Fibroblast of the aortic adventitia (primary cell): ENCODE measurements around the gene ATP2C2. TPM values are rescaled to one million over a fixed set of nuclear protein-coding genes. Genes with fewer than 3 reads are reported as not detected.
"Not testable (repeated sequence)": the region's sequence is repeated elsewhere in the genome, so short reads cannot be mapped to it uniquely, and the experiment has no call there.

Source experiments
- DNase-seq: peaks from one replicate; pipeline ENCODE4 v3.0.0-alpha.2; 2010; ENCODE audit warnings: low read depth
- H3K4me3 ChIP-seq: 2 replicates; pipeline ENCODE4 v1.5.1; 2011; ENCODE audit warnings: low read depth, mild to moderate bottlenecking, control low read depth, low read length, moderate library complexity
- total RNA-seq: library from RNA; depleted of rRNA; stranded (reverse); fragments of >200 nt; gene quantifications from 2 replicates; pipeline ENCODE4 v1.2.3, GENCODE V29; 2012; ENCODE audit warnings: low replicate concordance
- TF ChIP-seq, protein P1 (sequence below): IDR thresholded peaks from 2 replicates; pipeline ENCODE4 v1.5.1; 2011; ENCODE audit warnings: mild to moderate bottlenecking, low read length, control low read depth, inconsistent platforms; ENCODE audit not compliant: insufficient read depth

ATP2C2 gene
- total RNA-seq, 1 donor: not detected

GRCh38 chr16:84390131-84390785 lies 21.9 kb downstream of the ATP2C2 start:
- no peak for DNase-seq
- no peak overlapping the region for H3K4me3 ChIP-seq
- TF ChIP-seq, protein P1, sequence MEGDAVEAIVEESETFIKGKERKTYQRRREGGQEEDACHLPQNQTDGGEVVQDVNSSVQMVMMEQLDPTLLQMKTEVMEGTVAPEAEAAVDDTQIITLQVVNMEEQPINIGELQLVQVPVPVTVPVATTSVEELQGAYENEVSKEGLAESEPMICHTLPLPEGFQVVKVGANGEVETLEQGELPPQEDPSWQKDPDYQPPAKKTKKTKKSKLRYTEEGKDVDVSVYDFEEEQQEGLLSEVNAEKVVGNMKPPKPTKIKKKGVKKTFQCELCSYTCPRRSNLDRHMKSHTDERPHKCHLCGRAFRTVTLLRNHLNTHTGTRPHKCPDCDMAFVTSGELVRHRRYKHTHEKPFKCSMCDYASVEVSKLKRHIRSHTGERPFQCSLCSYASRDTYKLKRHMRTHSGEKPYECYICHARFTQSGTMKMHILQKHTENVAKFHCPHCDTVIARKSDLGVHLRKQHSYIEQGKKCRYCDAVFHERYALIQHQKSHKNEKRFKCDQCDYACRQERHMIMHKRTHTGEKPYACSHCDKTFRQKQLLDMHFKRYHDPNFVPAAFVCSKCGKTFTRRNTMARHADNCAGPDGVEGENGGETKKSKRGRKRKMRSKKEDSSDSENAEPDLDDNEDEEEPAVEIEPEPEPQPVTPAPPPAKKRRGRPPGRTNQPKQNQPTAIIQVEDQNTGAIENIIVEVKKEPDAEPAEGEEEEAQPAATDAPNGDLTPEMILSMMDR: no peak

- DNase-seq: peak; percentile 26
- H3K4me3 ChIP-seq: no peak overlapping the region
- TF ChIP-seq, protein P1: no peak
Observed at GRCh38 chr16:84391151-84392030, 23.1 kb downstream of the ATP2C2 start.

DNA sequence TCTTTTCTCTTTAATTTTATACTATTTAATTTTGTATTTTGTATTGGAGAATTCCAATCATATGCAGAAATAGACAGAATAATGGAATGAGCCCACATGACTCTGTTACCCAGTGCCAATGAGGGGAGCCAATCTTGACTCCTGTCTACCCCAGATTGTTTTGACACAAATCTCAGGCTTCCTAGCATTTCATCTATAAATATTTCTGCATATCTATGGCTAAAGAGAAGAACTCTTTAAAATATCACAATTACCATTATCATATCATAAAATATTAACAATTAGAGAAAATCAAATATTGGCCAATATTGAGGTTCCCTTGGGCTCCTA lies 23.7 kb downstream of the ATP2C2 start:
- DNase-seq: no peak
- H3K4me3 ChIP-seq: no peak overlapping the region

DNA sequence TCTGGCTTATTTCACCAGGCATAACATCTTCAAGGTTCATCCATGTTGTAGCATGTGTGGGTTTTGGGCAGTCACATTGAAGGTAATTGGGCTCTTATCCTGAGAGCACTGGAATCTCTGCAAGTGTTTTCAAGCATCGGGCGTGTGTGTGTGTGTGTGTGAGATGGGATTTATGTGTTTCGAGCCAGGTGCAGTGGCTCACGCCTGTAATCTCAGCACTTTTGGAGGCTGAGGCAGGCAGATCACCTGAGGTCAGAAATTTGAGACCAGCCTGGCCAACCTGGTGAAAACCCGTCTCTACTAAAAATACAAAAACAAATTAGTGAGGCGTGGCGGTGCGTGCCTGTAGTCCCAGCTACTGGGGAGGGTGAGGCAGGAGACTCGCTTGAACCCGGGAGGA lies 27.7 kb downstream of the ATP2C2 start:
- not testable (repeated sequence) for DNase-seq, H3K4me3 ChIP-seq

More for the DNA sequence above, 23.7 kb downstream of the ATP2C2 start:
- TF ChIP-seq, protein P1: no peak

DNA sequence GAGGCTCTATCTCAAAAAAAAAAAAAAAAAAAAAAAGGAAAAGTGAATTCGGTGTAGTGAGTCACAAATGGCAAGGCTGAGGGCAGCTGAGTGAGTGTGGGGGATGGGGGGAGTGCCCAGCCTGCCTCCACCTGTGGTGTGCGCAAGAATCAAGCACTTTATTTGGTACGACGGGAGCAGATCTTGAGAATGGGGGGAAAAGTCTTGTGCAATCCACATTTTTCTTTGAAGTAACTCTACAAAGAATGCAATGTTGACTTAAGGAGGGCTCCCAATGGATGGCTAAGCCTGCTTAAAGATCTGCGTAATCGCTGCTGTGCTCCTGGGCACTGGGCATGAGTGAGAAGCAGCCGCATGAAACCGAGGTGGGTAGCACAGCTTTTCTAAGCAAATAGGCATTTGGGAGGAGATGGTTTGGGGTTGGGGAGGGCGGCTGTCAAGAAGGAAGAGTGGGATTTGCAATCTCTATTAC lies 28.2 kb downstream of the ATP2C2 start:
- TF ChIP-seq, protein P1: no peak
- no peak overlapping the region for H3K4me3 ChIP-seq
- DNase-seq: peak; percentile 14

DNA sequence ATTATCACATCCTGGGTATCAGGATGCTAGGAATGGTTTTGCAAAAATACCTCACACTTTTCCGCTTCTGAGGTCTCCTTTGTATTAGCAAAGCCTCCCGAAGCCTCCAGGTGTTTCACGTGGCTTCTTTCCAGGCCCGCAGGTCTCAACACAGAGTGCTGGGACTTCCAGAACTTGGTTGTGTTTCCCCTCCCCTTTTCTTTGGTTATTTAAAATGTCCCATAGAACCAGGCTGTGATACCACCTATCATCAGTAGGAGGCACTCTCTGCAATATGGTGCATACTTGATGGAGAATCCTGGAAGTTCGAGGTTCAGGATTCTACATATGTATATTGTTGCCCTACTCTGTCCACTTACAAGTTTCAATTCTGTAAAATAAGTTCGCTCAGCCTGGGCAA lies 28.8 kb downstream of the ATP2C2 start:
- TF ChIP-seq, protein P1: peak; percentile 22
- no peak for DNase-seq
- H3K4me3 ChIP-seq: no peak overlapping the region

GRCh38 chr16:84398701-84399100 lies 30.4 kb downstream of the ATP2C2 start:
- TF ChIP-seq, protein P1: no peak
- DNase-seq: peak; percentile 4
- no peak overlapping the region for H3K4me3 ChIP-seq

DNA sequence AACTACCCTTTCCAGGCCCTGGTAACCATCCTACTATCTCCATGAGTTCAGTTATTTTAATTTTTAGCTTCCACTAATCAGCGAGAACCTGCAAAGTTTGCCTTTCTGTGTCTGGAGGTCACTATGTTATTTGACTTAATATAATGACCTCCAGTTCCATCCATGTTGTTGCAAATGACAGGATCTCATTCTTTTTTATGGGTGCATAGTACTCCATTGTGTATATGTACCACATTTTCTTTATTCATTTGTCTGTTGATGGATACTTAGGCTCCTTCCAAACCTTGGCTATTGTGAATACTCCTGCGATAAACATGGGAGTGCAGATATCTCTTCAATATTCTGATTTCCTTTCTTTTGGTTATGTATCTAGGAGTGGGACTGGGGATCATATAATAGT lies 31.6 kb downstream of the ATP2C2 start:
- H3K4me3 ChIP-seq, DNase-seq: not testable (repeated sequence)

DNA sequence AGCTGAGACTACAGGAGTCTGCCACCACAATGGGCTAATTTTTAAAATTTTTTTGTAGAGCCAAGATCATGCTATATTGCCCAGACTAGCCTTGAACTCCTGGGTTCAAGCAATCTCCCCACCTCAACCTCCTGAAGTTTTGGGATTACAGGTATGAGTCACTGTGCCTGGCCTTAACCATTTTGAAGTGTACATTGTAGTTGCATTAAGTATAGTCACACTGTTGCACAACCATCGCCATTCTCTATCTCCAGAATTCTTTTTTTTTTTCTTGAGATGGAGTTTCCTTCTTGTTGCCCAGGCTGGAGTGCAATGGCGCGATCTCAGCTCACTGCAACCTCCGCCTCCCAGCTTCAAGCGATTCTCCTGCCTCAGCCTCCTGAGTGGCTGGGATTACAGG lies 35.1 kb downstream of the ATP2C2 start:
- DNase-seq: not testable (repeated sequence)

More for the DNA sequence above, 35.1 kb downstream of the ATP2C2 start:
- H3K4me3 ChIP-seq: not testable (repeated sequence)
